Heart right ventricle (tissue), 16 donors: ENCODE data around the gene SVIL. TPM values are rescaled to one million over a fixed set of nuclear protein-coding genes. Genes with fewer than 3 reads are reported as not detected.
A peak's percentile ranks its signal among the peaks of the same experiment; 100 is the strongest.

Experiments used
- ATAC-seq, 8 donors: fragments of 200-7000 bp; cut with Tn5 transposase; one replicate each; pipeline ENCODE4 v1.9.1; 2020; ENCODE audit warnings: mild to moderate bottlenecking in 8 of 8, moderate library complexity in 8 of 8, moderate number of reproducible peaks in 1 of 8
- DNase-seq, 2 donors: peaks; one replicate each; pipeline ENCODE4 v3.0.0-alpha.2; 2020
- H3K27ac ChIP-seq, 10 donors: fragments of 200-600 bp; sonication (generic) in 2 of 10; one replicate each; pipeline versions ENCODE4 v1.5.0 to v1.8.0; 2020 to 2022; ENCODE audit warnings: mild to moderate bottlenecking in 3 of 10
- H3K27me3 ChIP-seq, 7 donors: fragments of 200-600 bp; one replicate each; pipeline ENCODE4 v1.8.0; 2021 to 2022; ENCODE audit warnings: mild to moderate bottlenecking in 2 of 7
- H3K36me3 ChIP-seq, 9 donors: fragments of 200-600 bp; sonication (generic) in 1 of 9; one replicate each; pipeline versions ENCODE4 v1.5.0 to v1.8.0; 2020 to 2022; ENCODE audit warnings: mild to moderate bottlenecking in 2 of 9
- H3K4me1 ChIP-seq, 9 donors: fragments of 200-600 bp; sonication (generic) in 1 of 9; one replicate each; pipeline versions ENCODE4 v1.5.0 to v1.8.0; 2020 to 2022; ENCODE audit warnings: mild to moderate bottlenecking in 4 of 9
- H3K4me3 ChIP-seq, 10 donors: fragments of 200-600 bp; sonication (generic) in 2 of 10; one replicate each; pipeline versions ENCODE4 v1.5.0 to v1.8.0; 2020 to 2022; ENCODE audit warnings: mild to moderate bottlenecking in 7 of 10, moderate library complexity in 2 of 10
- H3K9me3 ChIP-seq, 11 donors: fragments of 200-600 bp in 10 of 11; sonication (generic) in 2 of 11; one replicate each; pipeline versions ENCODE4 v1.5.0 to v1.8.0; 2013 to 2022; ENCODE audit warnings: mild to moderate bottlenecking in 2 of 11, control low read depth in 1 of 11, moderate library complexity in 1 of 11
- CTCF ChIP-seq, 9 donors: fragments of 200-600 bp; sonication (generic) in 2 of 9; IDR thresholded peaks; one replicate each; pipeline versions ENCODE4 v1.5.0 to v1.8.0; 2021 to 2022; ENCODE audit warnings: antibody characterized with exemption in 9 of 9, mild to moderate bottlenecking in 5 of 9, moderate library complexity in 1 of 9
- WGBS, 2 donors: extraction: QIAGEN DNeasy Blood & Tissue Kit; methylation state at CpG; one replicate each; pipeline ENCODE4 v1.1.7; 2013; ENCODE audit warnings: inconsistent platforms in 1 of 2; 5-methylcytosine and 5-hydroxymethylcytosine counted together
- intact Hi-C, 10 donors: fragments of 100-400 bp; cut with DNase I; formaldehyde crosslinking; loops; one replicate each; pipeline versions ENCODE4 v1.11.1 to v1.14.2; 2022
- polyA plus RNA-seq, 2 donors: library from polyadenylated mRNA; stranded (reverse); fragments of 200-250 nt; gene quantifications; one replicate each; pipeline ENCODE4 v1.2.3, GENCODE V29; 2013
- total RNA-seq, 10 donors: library from RNA; stranded (reverse); fragmentation: NEBNext Ultra II Directional in 3 of 10; extraction: Animal tissue kit (Norgen Biotek cat#: 25700) in 3 of 10; gene quantifications; one replicate each; pipeline versions ENCODE4 v1.2.1 to v1.2.4, GENCODE V29; 2021 to 2023
- donor health status: Arrhythmogenic right ventricular cardiomyopathy.
- donor health status: ischemic (EF 13 %, LVEDD 7.1; RV severe dilation, severe dysfunction).
- donor health status: healthy with polysubstance abuse.
- donor health status: DM: no; HTN: yes; CAD: no.
- donor health status: DM: no; HTN: no; CAD: no.
- donor health status: ischemic (EF 25% LVEDD 6.9; RV normal size, moderate dysfunction).
- donor health status: ischemic (EF 25% LVEDD 5.7; RV mildly dilated, moderate dysfunction).
- donor health status: healthy.
- donor health status: DM: yes; HTN: yes; CAD: no.
- donor health status: Ischemic cardiomyopathy.
- donor health status: ischemic (EF 35%, LVEDD 5.7; RV mildly dilated, moderate dysfunction).
- donor health status: nonischemic (EF 11% LVEDD 7.7; RV severe dilation, severe dysfunction).
- donor health status: DM: yes; HTN: yes; CAD: no.
- donor health status: PGD.
- donor health status: ischemic (EF 29% LVEDD 5.4; RV normal size, mild dysfunction).
- donor health status: nonischemic (EF 23%, LVEDD 6.1; RV moderate dilation, normal function).

SVIL gene
- total and polyA plus RNA-seq, 12 donors: 38.6 to 655 (median 450) TPM

DNA sequence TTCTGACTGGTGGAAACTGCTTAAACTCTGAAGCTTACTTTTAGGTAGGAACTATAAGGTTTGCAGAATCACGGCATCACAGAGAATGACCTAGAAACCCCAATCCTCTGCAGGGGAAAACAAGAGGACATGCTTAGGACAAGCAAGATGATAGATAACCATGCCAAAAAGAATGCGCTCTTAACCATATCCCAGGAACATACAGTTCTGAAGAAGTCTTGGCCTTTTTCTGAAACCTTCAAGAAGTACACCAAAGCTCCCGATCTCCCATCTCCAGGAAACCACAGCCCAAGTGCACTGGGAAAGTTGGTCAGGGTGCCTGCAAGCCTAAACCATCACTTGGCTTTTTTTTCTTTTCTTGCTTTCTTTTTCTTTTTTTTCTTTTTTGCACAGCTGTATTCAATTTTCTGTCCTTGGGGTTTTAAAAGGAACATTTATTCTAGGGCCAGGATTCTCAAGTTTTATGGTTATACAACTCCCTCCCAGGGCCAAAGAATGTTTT lies 12.2 kb upstream of the SVIL start:
- H3K4me3 ChIP-seq: peak overlapping the region in 1 of 10 donors; percentile 18

GRCh38 chr10:29646238-29646902 lies 11.6 kb upstream of the SVIL start:
- 47 to 52% methylated on average over 8 of the region's 8 CpGs for WGBS, 2 donors
- Histone ChIP-seq H3K4me3 (peak overlapping the region in 1 of 10 donors; percentile 18), H3K36me3 (no peaks in the 10 kb centered on the region), H3K27ac (peak overlapping the region in 9 of 10 donors; percentile 16 to 72 (median 44)), H3K9me3 (no peaks in the 10 kb centered on the region), H3K4me1 (peaks cover 6 to 67% (median 53%) of the 10 kb centered on the region in 9 donors), H3K27me3 (no peaks in the 10 kb centered on the region)
- DNase-seq: no peak
- peak in 4 of 8 donors; percentile 8 to 41 (median 18) for ATAC-seq
- no peak for TF ChIP-seq CTCF (IDR thresholded peaks at IDR 0.05)
- intact Hi-C loops: loop anchor here in 2 of 10 donors (5.0 to 10.0 kb wide), 3 partner anchors 46 to 208 kb away; no protein-coding TSS in a partner anchor

More for the DNA sequence above, 12.2 kb upstream of the SVIL start:
- DNase-seq (no peak), ATAC-seq (peak in 5 of 8 donors; percentile 4 to 30 (median 11))
- Histone ChIP-seq H3K36me3 (no peaks in the 10 kb centered on the region), H3K27me3 (no peaks in the 10 kb centered on the region), H3K9me3 (no peaks in the 10 kb centered on the region), H3K27ac (peak overlapping the region in 9 of 10 donors; percentile 16 to 72 (median 51)), H3K4me1 (peaks cover 6 to 65% (median 51%) of the 10 kb centered on the region in 9 donors)
- 67 to 75% methylated on average over 3 of the region's 3 CpGs for WGBS, 2 donors
- TF ChIP-seq CTCF (IDR thresholded peaks at IDR 0.05): no peak
- intact Hi-C loops: loop anchor here in 2 of 10 donors (5.0 to 10.0 kb wide), 3 partner anchors 45 to 208 kb away; no protein-coding TSS in a partner anchor

- DNase-seq: peak in 1 of 2 donors; percentile 22
- peak overlapping the region in 1 of 10 donors; percentile 4 for H3K4me3 ChIP-seq
- WGBS, 2 donors: 55 to 61% methylated on average over 12 of the region's 12 CpGs
These were observed 9.2 kb upstream of the SVIL start for GRCh38 chr10:29643771-29644501.

More at GRCh38 chr10:29643771-29644501, 9.2 kb upstream of the SVIL start:
- Histone ChIP-seq H3K27ac (peak overlapping the region; percentile 24 to 94 (median 80)), H3K4me1 (peaks cover 6 to 63% (median 50%) of the 10 kb centered on the region in 9 donors), H3K27me3 (no peaks in the 10 kb centered on the region), H3K9me3 (no peaks in the 10 kb centered on the region), H3K36me3 (no peaks in the 10 kb centered on the region)
- intact Hi-C loops: loop anchor here in 4 of 10 donors (5.0 to 10.0 kb wide), 4 partner anchors 88 to 211 kb away; no protein-coding TSS in a partner anchor
- ATAC-seq: peak; percentile 42 to 85 (median 60)
- TF ChIP-seq CTCF (IDR thresholded peaks at IDR 0.05): no peak
